CMK (cell line): ENCODE data around the gene GUCY1A1.

Source experiments
- DNase-seq: peaks from one replicate; pipeline ENCODE4 v3.0.0-alpha.2; 2010; ENCODE audit warnings: low read depth

Gene GUCY1A1

GRCh38 chr4:155692361-155692760, 25.7 kb downstream of the GUCY1A1 start:
- no peak for DNase-seq

DNA sequence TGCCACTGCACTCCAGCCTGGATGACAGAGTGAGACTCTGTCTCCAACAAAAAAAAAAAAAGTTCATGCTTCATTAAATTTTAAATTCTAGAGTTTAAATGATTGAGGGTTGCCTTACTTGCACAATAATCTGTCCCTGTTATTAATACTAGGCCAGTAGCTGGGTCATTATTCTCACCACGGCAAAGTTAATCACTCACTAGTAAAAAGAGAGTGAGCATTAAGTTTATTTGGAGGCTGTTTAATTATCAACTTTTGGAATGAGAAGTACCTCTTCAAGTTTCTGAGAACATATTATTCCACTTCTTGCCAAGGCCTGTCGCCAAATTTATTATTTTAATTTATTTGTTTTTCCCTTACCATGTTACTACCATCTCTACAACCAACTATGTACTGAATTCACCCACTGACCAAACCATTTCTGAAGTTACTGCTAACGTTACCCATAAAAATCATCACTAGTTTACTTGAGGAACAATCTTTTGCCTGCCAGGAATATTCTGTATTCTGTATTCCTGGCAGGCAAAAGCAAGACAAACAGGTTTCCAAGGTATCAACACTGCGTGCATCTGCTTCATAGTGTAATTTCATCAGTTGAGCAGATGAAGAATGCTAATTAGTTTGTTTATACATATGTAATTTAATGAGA, 26.5 kb downstream of the GUCY1A1 start:
- no peak for DNase-seq

GRCh38 chr4:155694100-155694785, 27.6 kb downstream of the GUCY1A1 start:
- DNase-seq, result no peak

- no peak for DNase-seq
Measured at GRCh38 chr4:155696226-155696625, 29.6 kb downstream of the GUCY1A1 start.

- DNase-seq, result no peak
Measured at GRCh38 chr4:155696726-155697125, 30.1 kb downstream of the GUCY1A1 start.

- DNase-seq, result no peak
Measured at GRCh38 chr4:155701827-155702226, 35.2 kb downstream of the GUCY1A1 start.

DNA sequence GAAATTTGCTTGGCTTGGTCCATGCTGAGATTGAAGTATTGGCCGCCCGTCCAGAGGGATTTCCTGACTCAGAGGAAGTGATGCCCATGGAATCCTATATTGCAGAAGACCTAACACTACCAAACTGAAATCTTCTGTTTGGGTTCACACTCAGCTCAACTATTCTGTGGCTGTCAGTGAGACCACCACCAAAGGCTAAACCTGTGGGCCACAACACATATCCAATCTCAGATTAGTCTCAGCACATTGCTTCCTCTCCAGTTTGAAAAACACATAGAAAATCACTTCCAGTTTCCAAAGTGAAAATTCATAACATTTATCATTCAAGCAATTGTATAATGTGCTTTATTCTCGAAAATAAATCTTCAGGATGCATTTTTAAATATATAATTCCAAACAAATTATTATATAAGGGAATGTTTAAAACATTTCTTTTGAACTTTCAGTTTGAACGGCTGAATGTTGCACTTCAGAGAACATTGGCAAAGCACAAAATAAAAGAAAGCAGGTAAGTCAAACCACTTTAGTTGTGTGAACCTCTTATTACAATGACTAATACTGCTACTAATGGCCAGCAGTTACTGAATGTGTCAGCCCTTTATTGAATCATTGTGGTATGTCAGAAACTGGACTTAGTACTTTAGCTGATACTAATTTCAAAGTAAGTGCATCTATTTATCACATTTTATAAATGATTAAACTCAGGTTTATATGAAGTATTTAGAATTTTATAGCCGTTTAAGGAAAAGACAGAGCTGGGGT, 37.0 kb downstream of the GUCY1A1 start:
- DNase-seq, result no peak

DNA sequence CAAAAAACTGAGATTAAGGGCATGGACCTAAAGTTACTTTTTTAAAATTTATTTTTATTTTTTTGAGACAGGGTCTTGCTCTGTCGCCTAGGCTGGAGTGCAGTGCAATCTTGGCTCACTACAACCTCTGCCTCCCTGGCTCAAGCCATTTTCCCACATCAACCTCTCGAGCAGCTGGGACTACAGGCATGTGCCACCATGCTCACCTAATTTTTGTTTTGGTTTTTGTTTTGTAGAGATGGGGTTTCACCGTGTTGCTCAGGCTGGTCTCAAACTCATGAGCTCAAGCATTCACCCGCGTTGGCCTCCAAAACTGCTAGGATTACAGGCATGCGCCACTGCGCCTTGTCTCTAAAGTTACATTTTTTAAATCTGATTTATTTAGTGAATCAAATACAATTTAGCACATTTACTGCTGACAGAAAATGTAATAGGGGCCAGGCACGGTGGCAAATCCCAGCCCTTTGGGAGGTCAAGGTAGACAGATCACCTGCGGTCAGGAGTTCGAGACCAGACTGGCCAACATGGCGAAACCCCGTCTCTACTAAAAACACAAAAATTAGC, 38.3 kb downstream of the GUCY1A1 start:
- no peak for DNase-seq

DNA sequence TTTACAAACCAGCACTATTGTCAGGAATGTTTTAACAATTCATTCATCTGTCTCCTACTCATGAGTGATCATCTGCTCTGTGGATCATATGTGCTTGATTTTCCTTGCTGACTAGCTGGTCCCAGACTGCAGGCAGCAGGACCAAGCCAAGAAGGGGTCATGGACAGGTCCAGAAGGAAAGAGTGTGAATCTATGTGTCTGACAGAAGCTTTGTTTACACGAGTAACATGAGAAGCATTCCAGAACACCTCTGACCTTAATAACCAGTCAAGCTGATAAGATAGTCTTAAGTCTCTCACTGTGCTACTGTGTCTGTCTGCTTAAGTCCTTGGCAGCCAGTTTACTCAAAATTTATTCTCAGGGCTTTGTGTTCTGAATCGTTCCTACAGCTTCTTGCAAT, 39.0 kb downstream of the GUCY1A1 start:
- no peak for DNase-seq

DNA sequence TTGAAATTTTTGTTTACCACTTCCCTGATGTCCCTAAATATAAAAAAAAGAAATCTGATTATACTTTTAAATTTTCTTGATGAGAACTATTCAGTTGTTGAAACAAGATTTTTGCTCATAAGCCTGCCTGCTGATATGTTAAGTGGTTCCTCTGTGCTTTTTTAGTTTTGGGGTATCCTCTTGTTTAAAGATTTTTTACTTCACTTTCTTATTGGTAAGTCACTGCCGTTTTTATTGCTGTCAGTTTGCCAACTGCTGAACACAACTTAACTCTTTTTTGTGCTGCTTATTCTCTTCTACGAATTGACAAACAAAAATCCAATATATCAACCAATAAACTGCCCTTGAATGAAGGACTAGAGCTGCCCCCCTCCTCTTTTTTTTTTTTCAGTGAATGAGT, 39.5 kb downstream of the GUCY1A1 start:
- DNase-seq, result no peak

- no peak for DNase-seq
Measured at GRCh38 chr4:155707251-155707650, 40.6 kb downstream of the GUCY1A1 start.

DNA sequence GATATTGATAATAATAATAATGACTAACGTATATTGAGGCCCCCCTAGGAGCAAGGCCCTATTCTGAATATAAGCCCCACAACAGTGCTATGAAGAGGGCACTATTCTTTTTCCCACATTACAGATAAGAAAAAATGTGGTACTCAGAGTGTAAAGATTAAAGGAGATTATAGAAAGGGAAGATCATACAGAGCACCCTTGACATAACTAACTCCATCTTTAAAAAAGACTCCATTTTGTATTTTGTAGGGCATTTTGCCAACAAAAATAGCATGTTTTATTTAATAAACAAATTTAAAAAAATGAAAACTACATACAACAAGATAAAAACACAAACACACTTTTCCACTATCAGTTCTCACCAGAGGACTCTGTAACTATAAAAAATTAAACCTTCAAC, 42.1 kb downstream of the GUCY1A1 start:
- no peak for DNase-seq

GRCh38 chr4:155709918-155710317, 43.3 kb downstream of the GUCY1A1 start:
- no peak for DNase-seq

- DNase-seq, result no peak
Measured at GRCh38 chr4:155711556-155711955, 44.9 kb downstream of the GUCY1A1 start.

DNA sequence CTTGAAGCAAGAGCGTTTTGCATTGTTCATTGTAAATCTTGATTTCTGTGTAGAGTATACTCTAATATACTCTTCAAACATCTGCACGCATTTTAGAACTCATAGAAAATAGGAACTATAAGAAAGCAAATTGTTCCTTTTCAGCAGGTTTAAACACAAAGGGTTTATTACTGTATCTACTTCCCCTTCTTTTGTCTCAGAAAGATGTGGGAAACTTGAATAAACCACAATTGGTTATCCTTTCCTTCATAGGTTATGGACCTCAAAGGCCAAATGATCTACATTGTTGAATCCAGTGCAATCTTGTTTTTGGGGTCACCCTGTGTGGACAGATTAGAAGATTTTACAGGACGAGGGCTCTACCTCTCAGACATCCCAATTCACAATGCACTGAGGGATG, 46.2 kb downstream of the GUCY1A1 start:
- DNase-seq, result no peak

DNA sequence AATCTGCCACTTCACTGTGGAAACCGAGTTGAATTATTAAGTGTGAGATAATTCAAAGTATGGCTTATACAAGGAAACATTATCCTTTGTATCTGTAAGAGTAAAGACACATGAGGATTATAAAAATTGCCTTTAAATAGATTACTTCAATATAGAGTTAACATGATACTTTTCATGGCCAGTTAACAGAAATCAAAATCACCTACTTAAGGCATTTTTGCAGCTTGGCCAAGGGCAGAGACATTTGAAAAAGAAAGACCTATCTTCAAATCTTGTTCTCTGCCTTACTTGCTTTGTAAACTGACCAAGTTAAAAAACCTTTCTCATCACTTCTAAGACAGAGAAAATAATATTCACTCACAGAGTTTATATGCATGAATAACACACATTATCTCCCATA, 47.3 kb downstream of the GUCY1A1 start:
- DNase-seq, result no peak

GRCh38 chr4:155722336-155722735, 55.7 kb downstream of the GUCY1A1 start:
- no peak for DNase-seq

DNA sequence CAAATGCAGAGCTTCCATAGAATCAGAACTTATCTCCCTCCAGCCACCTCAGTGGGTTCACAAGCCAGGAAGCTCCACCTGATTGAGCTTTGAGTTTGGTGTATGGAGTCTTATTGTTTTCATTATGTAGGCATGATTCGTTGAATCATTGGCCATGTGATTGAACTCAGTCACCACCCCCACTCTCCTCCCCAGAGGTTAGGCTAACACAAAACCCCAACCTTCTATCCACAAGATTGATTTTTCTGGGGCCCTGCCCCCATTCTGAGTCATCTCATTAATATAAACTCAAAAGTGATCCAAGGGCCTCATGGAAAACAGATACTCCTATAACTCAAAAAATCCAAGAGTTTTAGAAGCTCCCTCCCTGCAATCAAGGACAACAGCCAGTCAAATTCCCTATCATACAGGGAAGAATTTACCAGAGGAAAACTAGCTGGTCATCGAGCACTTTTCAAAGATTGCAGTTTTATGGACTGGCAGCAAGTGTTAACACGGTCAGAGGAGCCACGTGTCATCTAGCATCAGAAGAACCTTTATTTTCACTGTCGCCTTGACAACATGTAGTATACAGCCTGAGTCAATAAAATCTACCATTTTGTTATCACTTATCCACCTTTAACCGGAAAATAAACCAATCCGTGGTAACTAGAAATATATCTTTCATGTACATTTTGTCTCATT, 56.3 kb downstream of the GUCY1A1 start:
- DNase-seq, result no peak

GRCh38 chr4:155724731-155725130, 58.1 kb downstream of the GUCY1A1 start:
- no peak for DNase-seq

DNA sequence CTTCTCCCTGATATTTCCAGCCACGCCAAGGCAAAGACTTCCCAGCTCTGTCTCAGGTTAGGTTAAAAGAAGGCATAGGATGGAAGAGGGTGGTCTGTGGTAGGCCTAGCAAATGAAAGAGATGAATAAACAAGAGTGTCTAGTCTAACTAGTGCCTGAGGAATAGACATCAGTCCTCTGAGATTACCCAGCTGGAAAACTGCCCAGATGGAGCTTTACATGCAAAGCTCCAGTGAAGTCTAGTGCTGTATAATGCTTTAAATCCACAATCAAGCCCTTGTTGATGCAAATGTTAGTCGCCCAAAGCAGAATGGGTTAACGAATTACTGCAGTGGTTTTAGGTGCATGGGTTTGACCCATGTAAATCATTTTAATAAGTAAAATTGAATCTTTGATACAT, 67.4 kb downstream of the GUCY1A1 start:
- DNase-seq, result no peak

GRCh38 chr4:155734951-155735350, 68.3 kb downstream of the GUCY1A1 start:
- DNase-seq, result no peak

DNA sequence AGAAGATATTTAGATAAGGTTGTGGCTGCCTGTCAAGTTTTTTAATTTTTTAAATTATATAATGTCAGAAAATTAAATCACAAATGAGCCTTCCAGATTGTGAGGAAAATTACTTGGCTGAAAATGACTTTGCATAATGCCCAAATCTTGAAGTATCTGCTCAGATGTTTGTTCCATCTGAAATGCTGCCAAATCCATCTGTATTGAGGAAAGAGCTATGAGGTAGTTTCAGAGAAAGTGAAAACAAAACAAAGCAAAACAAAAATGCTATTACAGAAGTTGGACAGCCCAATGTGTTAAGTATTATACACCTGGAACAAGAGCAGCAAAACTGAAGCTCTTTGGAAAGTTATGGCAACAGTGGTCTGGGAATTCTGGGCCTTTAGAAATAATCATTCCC, 68.8 kb downstream of the GUCY1A1 start:
- DNase-seq, result no peak
